HG02571 (cell line): ENCODE results near the gene KCNJ10.

ENCODE experiments used
- ATAC-seq: cut with Tn5 transposase; IDR thresholded peaks from one replicate; pipeline ENCODE4 v1.9.1; 2021; ENCODE audit warnings: mild to moderate bottlenecking, moderate library complexity; ENCODE audit not compliant: unreplicated experiment

The KCNJ10 gene

GRCh38 chr1:159993911-159994310 is 76.0 kb downstream of the KCNJ10 start:
- ATAC-seq = no peak

- no peak for ATAC-seq
Observed at GRCh38 chr1:159992161-159992560, 77.8 kb downstream of the KCNJ10 start.

- ATAC-seq = no peak
Observed at GRCh38 chr1:159991513-159991912, 78.4 kb downstream of the KCNJ10 start.

- no peak for ATAC-seq
Observed at GRCh38 chr1:159990005-159990404, 80.0 kb downstream of the KCNJ10 start.

GRCh38 chr1:159989581-159989980 is 80.4 kb downstream of the KCNJ10 start:
- no peak for ATAC-seq

- no peak for ATAC-seq
Observed at GRCh38 chr1:159988006-159988405, 82.0 kb downstream of the KCNJ10 start.

GRCh38 chr1:159987186-159987585 is 82.8 kb downstream of the KCNJ10 start:
- no peak for ATAC-seq

GRCh38 chr1:159986531-159986930 is 83.4 kb downstream of the KCNJ10 start:
- ATAC-seq = no peak

- ATAC-seq = no peak
Observed at GRCh38 chr1:159986093-159986492, 83.9 kb downstream of the KCNJ10 start.

GRCh38 chr1:159985473-159985872 is 84.5 kb downstream of the KCNJ10 start:
- no peak for ATAC-seq

- ATAC-seq = no peak
Observed at GRCh38 chr1:159983681-159984080, 86.3 kb downstream of the KCNJ10 start.

- ATAC-seq = no peak
Observed at GRCh38 chr1:159982280-159982679, 87.7 kb downstream of the KCNJ10 start.

GRCh38 chr1:159981351-159982055 is 88.5 kb downstream of the KCNJ10 start:
- ATAC-seq = no peak

- no peak for ATAC-seq
Observed at GRCh38 chr1:159980786-159981185, 89.2 kb downstream of the KCNJ10 start.

- ATAC-seq = no peak
Observed at GRCh38 chr1:159980076-159980475, 89.9 kb downstream of the KCNJ10 start.

GRCh38 chr1:159979257-159979656 is 90.7 kb downstream of the KCNJ10 start:
- no peak for ATAC-seq

GRCh38 chr1:159978107-159978398 is 91.9 kb downstream of the KCNJ10 start:
- no peak for ATAC-seq

- no peak for ATAC-seq
Observed at GRCh38 chr1:159977364-159978106, 92.4 kb downstream of the KCNJ10 start.

GRCh38 chr1:159974350-159974965 is 95.5 kb downstream of the KCNJ10 start:
- no peak for ATAC-seq

- ATAC-seq = no peak
Observed at GRCh38 chr1:159973350-159973940, 96.5 kb downstream of the KCNJ10 start.

- no peak for ATAC-seq
Observed at GRCh38 chr1:159972443-159973205, 97.3 kb downstream of the KCNJ10 start.
